ENCODE measurements around the gene S100A1.

S100A1 gene

GRCh38 chr1:153615406-153615805, 12.8 kb upstream of the S100A1 start:
- Mint-ChIP-seq H3K9me3 (ENCODE audit: low read depth) (no peaks in the 10 kb centered on the region), H3K4me1 (ENCODE audit: low read depth) (no peaks in the 10 kb centered on the region), H3K36me3 (no peaks in the 10 kb centered on the region), H3K27ac (no peak overlapping the region), H3K4me3 (no peak overlapping the region), H3K27me3 (no peaks in the 10 kb centered on the region)

GRCh38 chr1:153616144-153616916, 11.9 kb upstream of the S100A1 start, which contains the start of gene S100A14:
TSS of gene S100A14 (minus strand) at chr1:153616325. CDS start at chr1:153615858, 467 bp downstream.
- Mint-ChIP-seq H3K9me3 (ENCODE audit: low read depth) (no peaks in the 10 kb centered on the region), H3K4me1 (ENCODE audit: low read depth) (no peaks in the 10 kb centered on the region), H3K27me3 (no peaks in the 10 kb centered on the region), H3K27ac (no peak within 1 kb of the TSS), H3K4me3 (no peak within 1 kb of the TSS), H3K36me3 (no peaks in the 10 kb centered on the region)

GRCh38 chr1:153616917-153617311, 11.3 kb upstream of the S100A1 start:
- no peak overlapping the region for H3K4me3 Mint-ChIP-seq
- H3K9me3 Mint-ChIP-seq (ENCODE audit: low read depth): no peaks in the 10 kb centered on the region
- no peaks in the 10 kb centered on the region for H3K36me3 Mint-ChIP-seq
- no peaks in the 10 kb centered on the region for H3K4me1 Mint-ChIP-seq (ENCODE audit: low read depth)
- no peaks in the 10 kb centered on the region for H3K27me3 Mint-ChIP-seq
- H3K27ac Mint-ChIP-seq: no peak overlapping the region

- H3K4me1 Mint-ChIP-seq (ENCODE audit: low read depth): no peaks in the 10 kb centered on the region
- no peaks in the 10 kb centered on the region for H3K27me3 Mint-ChIP-seq
- H3K27ac Mint-ChIP-seq: no peak overlapping the region
These were observed 10.6 kb upstream of the S100A1 start for GRCh38 chr1:153617663-153618062.

GRCh38 chr1:153619171-153619570, 9.1 kb upstream of the S100A1 start:
- Mint-ChIP-seq H3K27ac (no peak overlapping the region), H3K36me3 (no peaks in the 10 kb centered on the region), H3K27me3 (no peaks in the 10 kb centered on the region), H3K4me3 (no peak overlapping the region), H3K4me1 (ENCODE audit: low read depth) (no peaks in the 10 kb centered on the region), H3K9me3 (ENCODE audit: low read depth) (no peaks in the 10 kb centered on the region)

More at GRCh38 chr1:153617663-153618062, 10.6 kb upstream of the S100A1 start:
- H3K4me3 Mint-ChIP-seq: no peak overlapping the region
- no peaks in the 10 kb centered on the region for H3K9me3 Mint-ChIP-seq (ENCODE audit: low read depth)
- no peaks in the 10 kb centered on the region for H3K36me3 Mint-ChIP-seq

- H3K27ac Mint-ChIP-seq: no peak overlapping the region
- H3K4me3 Mint-ChIP-seq: no peak overlapping the region
- no peaks in the 10 kb centered on the region for H3K36me3 Mint-ChIP-seq
- no peaks in the 10 kb centered on the region for H3K27me3 Mint-ChIP-seq
- H3K9me3 Mint-ChIP-seq (ENCODE audit: low read depth): no peaks in the 10 kb centered on the region
- H3K4me1 Mint-ChIP-seq (ENCODE audit: low read depth): no peaks in the 10 kb centered on the region
These were observed 5.1 kb upstream of the S100A1 start for GRCh38 chr1:153623101-153623500.

GRCh38 chr1:153624965-153625611, 3.1 kb upstream of the S100A1 start:
- Mint-ChIP-seq H3K36me3 (no peaks in the 10 kb centered on the region), H3K27me3 (no peaks in the 10 kb centered on the region), H3K4me3 (no peak overlapping the region), H3K4me1 (ENCODE audit: low read depth) (no peaks in the 10 kb centered on the region), H3K9me3 (ENCODE audit: low read depth) (no peaks in the 10 kb centered on the region), H3K27ac (no peak overlapping the region)

- Mint-ChIP-seq H3K27me3 (no peaks in the 10 kb centered on the region), H3K27ac (no peak overlapping the region), H3K4me3 (no peak overlapping the region), H3K4me1 (ENCODE audit: low read depth) (peaks cover 6% of the 10 kb centered on the region), H3K9me3 (ENCODE audit: low read depth) (no peaks in the 10 kb centered on the region), H3K36me3 (no peaks in the 10 kb centered on the region)
These were observed 1.7 kb upstream of the S100A1 start for GRCh38 chr1:153626477-153626903.

GRCh38 chr1:153626904-153627714, 1.1 kb upstream of the S100A1 start, which contains the start of gene S100A13:
TSS of gene S100A13 (minus strand) at chr1:153627505. CDS start at chr1:153626472, 1,033 bp downstream.
- H3K4me1 Mint-ChIP-seq (ENCODE audit: low read depth): peaks cover 9% of the 10 kb centered on the region
- no peaks in the 10 kb centered on the region for H3K36me3 Mint-ChIP-seq
- H3K27me3 Mint-ChIP-seq: no peaks in the 10 kb centered on the region
- no peaks in the 10 kb centered on the region for H3K9me3 Mint-ChIP-seq (ENCODE audit: low read depth)
- no peak within 1 kb of the TSS for H3K27ac Mint-ChIP-seq
- no peak within 1 kb of the TSS for H3K4me3 Mint-ChIP-seq

GRCh38 chr1:153628638-153629342, 556 bp downstream of the S100A1 start:
- Mint-ChIP-seq H3K4me1 (ENCODE audit: low read depth) (peaks cover 23% of the 10 kb centered on the region), H3K36me3 (no peaks in the 10 kb centered on the region), H3K4me3 (no peak overlapping the region), H3K27me3 (no peaks in the 10 kb centered on the region), H3K9me3 (ENCODE audit: low read depth) (no peaks in the 10 kb centered on the region), H3K27ac (no peak overlapping the region)

- Mint-ChIP-seq H3K27me3 (no peaks in the 10 kb centered on the region), H3K27ac (no peak overlapping the region), H3K4me3 (no peak overlapping the region), H3K9me3 (ENCODE audit: low read depth) (no peaks in the 10 kb centered on the region), H3K36me3 (peaks cover under 1% of the 10 kb centered on the region), H3K4me1 (ENCODE audit: low read depth) (peaks cover 23% of the 10 kb centered on the region)
These were observed 1.1 kb downstream of the S100A1 start for GRCh38 chr1:153629343-153629665.

- no peaks in the 10 kb centered on the region for H3K27me3 Mint-ChIP-seq
- no peak overlapping the region for H3K27ac Mint-ChIP-seq
- H3K4me3 Mint-ChIP-seq: no peak overlapping the region
- H3K4me1 Mint-ChIP-seq (ENCODE audit: low read depth): peaks cover 23% of the 10 kb centered on the region
- H3K36me3 Mint-ChIP-seq: peaks cover 2% of the 10 kb centered on the region
- no peaks in the 10 kb centered on the region for H3K9me3 Mint-ChIP-seq (ENCODE audit: low read depth)
These were observed 1.7 kb downstream of the S100A1 start for GRCh38 chr1:153629971-153630370.

- no peak overlapping the region for H3K4me3 Mint-ChIP-seq
- H3K4me1 Mint-ChIP-seq (ENCODE audit: low read depth): peaks cover 23% of the 10 kb centered on the region
- H3K36me3 Mint-ChIP-seq: peaks cover 2% of the 10 kb centered on the region
- H3K27me3 Mint-ChIP-seq: no peaks in the 10 kb centered on the region
- H3K9me3 Mint-ChIP-seq (ENCODE audit: low read depth): no peaks in the 10 kb centered on the region
- no peak overlapping the region for H3K27ac Mint-ChIP-seq
These were observed 2.1 kb downstream of the S100A1 start for GRCh38 chr1:153630384-153630783.

All from activated naive CD8-positive, alpha-beta T cell (primary cell).